Stimulated activated CD4-positive, alpha-beta T cell treated with anti-CD3 and anti-CD28 coated beads, Interleukin-2, amount 100 ng/mL, for 48 hours (primary cell): Measurements from ENCODE around the gene MRPL1.
A peak's percentile ranks its signal among the peaks of the same experiment; 100 is the strongest.
"Not testable (repeated sequence)": the region's sequence is repeated elsewhere in the genome, so short reads cannot be mapped to it uniquely, and the experiment has no call there.

Experiments used
- DNase-seq, 2 donors: peaks; one replicate each; pipeline ENCODE4 v3.0.0-alpha.2; 2020

The MRPL1 gene

DNA sequence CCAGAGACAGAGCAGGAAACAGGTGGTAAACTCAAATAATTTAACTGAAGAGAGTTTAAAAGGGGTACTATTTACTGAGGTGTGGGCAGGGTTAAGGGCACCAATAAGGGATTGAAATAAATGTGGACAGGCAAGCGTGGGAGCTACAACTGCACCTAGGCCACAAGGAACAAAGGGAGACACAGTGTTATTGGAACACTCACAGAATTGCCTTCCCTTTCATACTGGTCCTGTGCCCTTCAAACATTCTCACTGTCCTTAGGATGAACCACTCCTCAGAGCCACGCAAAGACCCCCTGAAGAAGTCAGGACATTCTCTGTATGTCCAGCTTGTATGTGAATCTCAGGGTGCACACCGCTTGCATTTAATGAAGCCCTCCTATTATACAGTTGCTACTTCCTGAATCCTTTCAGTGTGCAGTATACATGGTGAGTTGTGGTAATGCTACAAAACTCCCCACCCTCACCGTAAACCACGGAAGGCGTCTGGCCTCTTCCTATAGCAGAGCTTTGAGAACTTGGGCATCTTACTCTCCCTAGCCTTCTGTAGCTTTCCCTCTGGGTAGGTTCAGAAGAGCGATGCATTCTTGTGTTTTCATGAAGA, 9.6 kb upstream of the MRPL1 start:
- DNase-seq = peak; percentile 41 to 43

- DNase-seq = no peak
These were observed 8.1 kb upstream of the MRPL1 start for GRCh38 chr4:77854431-77855111.

DNA sequence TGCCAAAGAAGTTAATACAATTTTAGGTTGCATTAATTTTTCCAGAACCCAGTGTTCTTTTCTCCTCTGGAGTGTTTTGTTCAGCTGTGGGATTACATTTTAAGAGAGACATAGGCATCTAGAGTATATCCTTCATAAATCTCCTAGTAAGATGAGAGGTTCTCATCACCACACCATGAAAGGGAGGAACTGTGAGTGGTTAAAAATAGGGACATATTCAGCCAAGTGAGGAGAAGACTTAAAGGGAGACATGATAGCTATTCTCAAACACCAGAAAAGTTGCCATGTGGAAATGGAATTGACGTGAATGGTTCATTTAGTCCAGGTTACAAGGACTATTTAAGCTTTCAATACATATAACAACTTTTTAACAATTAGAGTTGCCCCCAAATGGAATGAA, 6.5 kb upstream of the MRPL1 start:
- DNase-seq = no peak

DNA sequence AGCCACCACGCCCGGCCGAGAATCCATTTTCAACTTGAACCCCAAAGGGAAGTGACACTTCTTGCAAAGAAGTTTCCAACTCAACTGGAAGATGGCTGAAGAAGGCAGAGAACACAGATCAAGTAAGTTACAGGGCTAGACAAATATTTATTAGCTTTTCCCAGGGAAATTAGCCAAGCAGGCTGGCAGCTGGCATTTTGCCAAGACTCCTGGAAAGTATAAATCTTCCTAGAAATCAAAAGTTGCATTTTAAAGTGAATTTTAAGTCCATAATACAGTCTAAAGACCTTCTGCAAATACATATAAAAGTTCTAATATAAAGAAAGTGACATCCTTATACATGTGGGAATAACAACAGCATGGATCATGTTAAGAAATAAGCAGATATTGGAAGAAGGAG, 3.4 kb upstream of the MRPL1 start:
- no peak for DNase-seq

- no peak for DNase-seq
These were observed 1.1 kb upstream of the MRPL1 start for GRCh38 chr4:77861495-77861894.

- DNase-seq = not testable (repeated sequence)
These were observed 711 bp downstream of the MRPL1 start for GRCh38 chr4:77863341-77863740.

DNA sequence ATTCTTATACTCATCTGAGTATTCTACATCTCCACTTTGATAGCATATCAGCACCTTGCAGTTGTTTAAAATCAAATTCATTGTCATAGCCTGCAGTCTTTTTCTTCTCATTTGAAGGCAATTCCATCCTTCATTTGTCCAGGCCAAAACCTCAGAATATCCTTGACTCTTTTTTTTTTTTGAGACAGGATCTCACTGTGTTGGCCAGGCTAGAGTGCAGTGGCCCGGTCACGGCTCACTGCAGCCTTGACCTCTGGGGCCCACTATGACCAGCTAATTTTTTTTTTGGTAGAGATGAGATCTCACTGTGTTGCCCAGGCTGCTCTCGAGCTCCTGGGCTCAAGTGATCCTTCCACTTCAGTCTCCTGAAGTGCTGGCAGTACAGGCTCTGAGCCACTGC, 2.6 kb downstream of the MRPL1 start:
- DNase-seq = no peak

GRCh38 chr4:77872723-77873445, 10.3 kb downstream of the MRPL1 start:
- DNase-seq = no peak

- DNase-seq = no peak
These were observed 14.5 kb downstream of the MRPL1 start for GRCh38 chr4:77877167-77877566.

DNA sequence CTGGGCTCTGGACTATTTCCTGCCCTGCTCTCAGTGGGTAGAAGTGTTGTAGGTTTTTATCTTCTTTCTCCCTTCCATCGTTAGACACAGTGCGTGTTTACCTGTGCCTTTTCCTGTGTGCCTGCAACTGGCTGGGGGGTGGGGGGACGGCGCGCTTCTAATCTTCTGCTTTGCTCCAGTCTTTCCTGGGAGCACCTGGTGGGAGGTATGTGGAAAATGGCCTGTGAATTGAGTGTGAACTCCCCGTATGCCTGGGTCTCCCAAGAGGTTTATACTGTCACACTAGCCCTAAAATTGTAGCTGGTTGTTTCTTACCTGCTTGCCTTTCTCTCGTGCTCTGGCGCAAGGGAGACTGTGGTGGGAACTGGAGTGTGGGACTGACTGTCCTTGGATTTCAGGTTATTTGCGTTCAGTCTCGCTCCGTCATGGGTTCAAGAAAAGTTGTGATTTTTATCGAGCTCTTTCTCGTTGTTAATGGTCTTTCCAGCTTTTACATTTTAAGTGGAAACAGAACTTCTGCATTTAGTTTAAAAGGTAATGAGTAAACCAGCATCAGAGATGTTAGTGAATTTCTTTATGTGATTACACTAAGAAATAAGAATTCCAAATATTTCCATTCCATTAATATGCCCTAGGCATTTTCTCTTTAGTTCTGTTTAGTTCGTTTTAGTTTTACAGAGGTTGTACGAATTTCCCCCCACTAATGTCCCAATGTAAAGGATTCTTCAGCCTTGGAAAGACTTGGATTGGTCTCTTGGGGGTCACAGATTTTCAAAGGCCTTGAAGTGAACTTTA, 15.3 kb downstream of the MRPL1 start:
- DNase-seq = no peak

- DNase-seq = no peak
These were observed 18.2 kb downstream of the MRPL1 start for GRCh38 chr4:77880784-77881183.

- DNase-seq = no peak
These were observed 19.0 kb downstream of the MRPL1 start for GRCh38 chr4:77881460-77882295.

DNA sequence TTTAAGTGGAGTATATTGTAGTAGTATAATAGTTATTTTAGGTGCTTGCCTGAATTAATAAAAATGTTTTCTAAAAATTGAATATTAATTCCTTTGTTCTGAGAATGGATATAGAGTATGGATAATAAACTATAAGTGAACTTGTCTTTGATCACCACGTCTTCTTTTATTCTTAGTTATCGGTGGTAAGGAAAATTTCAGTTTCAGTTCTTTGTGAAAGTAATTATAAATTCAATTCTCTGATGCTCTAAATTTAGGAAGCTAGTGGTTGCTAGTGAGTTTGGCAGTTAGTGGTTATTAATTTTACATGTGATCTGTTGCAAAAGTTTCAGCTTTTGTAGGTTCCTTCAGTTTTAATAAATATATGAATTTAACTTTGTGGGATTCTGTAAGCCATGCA, 30.8 kb downstream of the MRPL1 start:
- no peak for DNase-seq

DNA sequence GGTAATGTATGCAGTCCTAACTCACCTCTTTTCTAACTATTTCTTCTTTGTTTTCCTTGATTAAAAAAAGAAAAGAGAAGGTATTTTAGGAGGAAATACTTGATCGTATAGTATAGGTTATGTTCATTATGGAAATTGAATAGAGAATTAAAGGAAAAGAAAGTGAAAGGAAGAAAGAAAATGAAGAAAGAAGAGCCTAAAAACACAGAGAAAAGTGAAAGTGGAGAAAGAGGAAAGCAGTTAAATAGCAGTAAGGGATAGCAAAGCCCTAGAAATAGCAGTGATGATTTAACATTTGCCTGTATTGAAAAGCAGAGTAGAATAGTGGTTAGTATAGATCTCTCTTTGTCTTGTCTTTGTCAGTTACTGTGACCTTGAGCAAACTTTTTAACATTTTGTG, 37.0 kb downstream of the MRPL1 start:
- no peak for DNase-seq

DNA sequence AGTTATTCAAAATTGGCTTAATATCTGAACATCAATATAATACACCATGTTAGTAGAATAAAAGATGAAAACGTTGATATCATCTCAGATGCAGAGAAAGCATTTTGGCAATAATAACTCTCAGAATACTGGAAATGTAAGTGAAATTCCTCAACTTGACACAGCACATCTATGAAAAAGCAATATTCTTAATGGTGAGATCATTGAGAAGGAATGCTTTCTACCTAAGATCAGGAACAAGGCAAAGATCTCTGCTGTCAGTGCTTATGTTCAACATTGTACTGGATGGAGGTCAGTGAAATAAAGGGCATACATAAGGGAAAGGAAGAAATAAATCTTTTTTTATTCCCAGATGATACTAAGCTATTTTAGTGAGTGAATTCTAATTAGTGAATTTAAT, 40.6 kb downstream of the MRPL1 start:
- DNase-seq = no peak

DNA sequence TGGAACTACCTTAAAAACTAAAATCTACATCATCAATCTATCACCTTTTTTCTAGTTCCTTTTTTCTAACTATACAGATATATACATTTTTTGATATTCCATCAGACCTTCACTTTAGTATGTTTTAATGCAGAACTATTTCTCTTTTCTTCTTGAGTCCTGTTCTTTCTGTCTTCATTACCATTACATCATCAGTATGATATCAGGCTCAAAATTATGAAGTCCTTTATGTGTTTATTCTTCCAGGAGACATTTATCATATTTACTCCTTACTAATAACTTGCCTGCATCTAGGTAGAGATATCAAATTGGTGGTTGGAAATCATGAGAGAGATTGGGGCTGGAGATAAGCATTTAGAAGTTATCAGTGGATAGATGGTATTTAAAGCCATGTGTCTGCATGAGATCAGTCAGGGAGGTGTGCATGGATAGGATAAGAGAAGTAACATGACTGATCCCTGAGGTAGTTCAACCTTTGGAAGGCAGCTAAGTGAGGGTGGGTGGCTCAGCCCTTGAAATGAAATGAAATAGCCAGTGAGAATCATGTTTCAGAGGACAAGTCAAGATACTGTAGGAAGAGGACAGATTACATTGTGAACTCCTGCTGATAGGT, 43.1 kb downstream of the MRPL1 start:
- no peak for DNase-seq

DNA sequence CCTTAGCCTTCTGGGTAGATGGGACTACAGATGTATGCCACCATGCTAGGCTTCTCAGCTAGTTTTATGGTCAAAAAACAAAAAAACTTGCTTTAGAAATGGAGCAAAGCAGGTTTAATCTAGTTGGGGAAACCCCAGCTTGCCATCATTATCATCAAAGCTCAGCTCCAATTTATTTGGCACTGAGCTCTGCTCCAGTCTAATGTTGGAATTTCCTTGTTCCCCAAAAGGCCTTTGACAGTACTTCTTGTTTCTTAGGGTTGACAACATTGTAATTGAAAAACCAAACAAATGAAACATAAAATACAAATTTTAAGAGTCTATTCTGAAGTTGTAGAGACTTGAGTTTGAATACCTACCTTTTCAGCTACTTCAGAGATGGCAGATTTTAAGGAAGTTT, 48.0 kb downstream of the MRPL1 start:
- DNase-seq = no peak

GRCh38 chr4:77911091-77911490, 48.5 kb downstream of the MRPL1 start:
- DNase-seq = no peak

DNA sequence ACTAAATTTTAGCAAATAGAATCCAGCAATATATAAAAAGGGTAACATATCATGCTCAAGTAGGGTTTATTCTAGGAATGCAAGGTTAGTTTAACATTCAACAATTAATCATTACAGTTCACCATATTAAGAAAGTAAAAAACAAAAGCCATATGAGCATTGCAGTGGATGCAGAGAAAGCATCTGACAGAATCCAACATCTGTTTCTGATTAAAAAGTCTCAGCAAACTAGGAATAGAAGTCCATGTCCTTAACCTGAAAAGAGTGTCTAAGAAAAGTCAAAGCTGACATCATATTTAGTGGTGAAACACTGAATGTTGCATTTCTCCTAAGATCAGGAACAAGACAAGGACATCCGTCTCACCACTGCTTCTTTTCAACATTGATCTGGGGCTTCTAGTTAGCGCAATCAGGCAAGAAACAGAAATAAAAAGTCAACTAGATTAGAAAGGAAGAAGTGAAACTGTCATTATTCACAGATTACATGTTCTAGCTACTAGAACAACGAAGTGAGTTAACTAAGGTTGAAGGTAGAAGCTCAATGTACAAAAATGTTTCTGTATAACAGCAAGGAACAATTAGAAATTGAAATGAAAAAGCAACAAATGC, 49.3 kb downstream of the MRPL1 start:
- no peak for DNase-seq

- DNase-seq = no peak
These were observed 50.7 kb downstream of the MRPL1 start for GRCh38 chr4:77913348-77913747.

GRCh38 chr4:77917075-77917474, 54.4 kb downstream of the MRPL1 start:
- no peak for DNase-seq

GRCh38 chr4:77917601-77918000, 55.0 kb downstream of the MRPL1 start:
- DNase-seq = no peak
